Measurements from ENCODE around the gene COMT.

Gene COMT

GRCh38 chr22:19988965-19989724, 47.6 kb downstream of the COMT start:
- DNase-seq (ENCODE audit: low read depth) = no peak
- no peak overlapping the region for H3K4me3 ChIP-seq (ENCODE audit: low read depth, low read length)

- no peak for DNase-seq (ENCODE audit: low read depth)
- H3K4me3 ChIP-seq (ENCODE audit: low read depth, low read length) = no peak overlapping the region
Measured at GRCh38 chr22:19989725-19990067, 48.1 kb downstream of the COMT start.

GRCh38 chr22:19990188-19990587, 48.6 kb downstream of the COMT start:
- no peak for DNase-seq (ENCODE audit: low read depth)
- H3K4me3 ChIP-seq (ENCODE audit: low read depth, low read length) = no peak overlapping the region

- H3K4me3 ChIP-seq (ENCODE audit: low read depth, low read length) = no peak overlapping the region
- no peak for DNase-seq (ENCODE audit: low read depth)
Measured at GRCh38 chr22:19990609-19991394, 49.2 kb downstream of the COMT start.

- DNase-seq (ENCODE audit: low read depth) = no peak
- H3K4me3 ChIP-seq (ENCODE audit: low read depth, low read length) = no peak overlapping the region
Measured at GRCh38 chr22:19991395-19991644, 49.7 kb downstream of the COMT start.

GRCh38 chr22:19991645-19992451, 50.3 kb downstream of the COMT start:
- DNase-seq (ENCODE audit: low read depth) = no peak
- H3K4me3 ChIP-seq (ENCODE audit: low read depth, low read length) = no peak overlapping the region

GRCh38 chr22:19992481-19992911, 50.9 kb downstream of the COMT start:
- no peak for DNase-seq (ENCODE audit: low read depth)
- no peak overlapping the region for H3K4me3 ChIP-seq (ENCODE audit: low read depth, low read length)

GRCh38 chr22:19992921-19993355, 51.4 kb downstream of the COMT start:
- DNase-seq (ENCODE audit: low read depth) = no peak
- H3K4me3 ChIP-seq (ENCODE audit: low read depth, low read length) = no peak overlapping the region

- no peak for DNase-seq (ENCODE audit: low read depth)
- no peak overlapping the region for H3K4me3 ChIP-seq (ENCODE audit: low read depth, low read length)
Measured at GRCh38 chr22:19993926-19994325, 52.4 kb downstream of the COMT start.

GRCh38 chr22:19994851-19995610, 53.5 kb downstream of the COMT start:
- DNase-seq (ENCODE audit: low read depth) = no peak
- no peak overlapping the region for H3K4me3 ChIP-seq (ENCODE audit: low read depth, low read length)

GRCh38 chr22:19995611-19996339, 54.2 kb downstream of the COMT start:
- DNase-seq (ENCODE audit: low read depth) = no peak
- H3K4me3 ChIP-seq (ENCODE audit: low read depth, low read length) = no peak overlapping the region

- no peak for DNase-seq (ENCODE audit: low read depth)
- no peak overlapping the region for H3K4me3 ChIP-seq (ENCODE audit: low read depth, low read length)
Measured at GRCh38 chr22:19996694-19997384, 55.3 kb downstream of the COMT start.

GRCh38 chr22:19997561-19998231, 56.1 kb downstream of the COMT start:
- no peak overlapping the region for H3K4me3 ChIP-seq (ENCODE audit: low read depth, low read length)
- no peak for DNase-seq (ENCODE audit: low read depth)

GRCh38 chr22:19998232-19998951, 56.8 kb downstream of the COMT start:
- no peak overlapping the region for H3K4me3 ChIP-seq (ENCODE audit: low read depth, low read length)
- DNase-seq (ENCODE audit: low read depth) = no peak

- no peak overlapping the region for H3K4me3 ChIP-seq (ENCODE audit: low read depth, low read length)
- no peak for DNase-seq (ENCODE audit: low read depth)
Measured at GRCh38 chr22:19998991-19999820, 57.6 kb downstream of the COMT start.

- no peak overlapping the region for H3K4me3 ChIP-seq (ENCODE audit: low read depth, low read length)
- DNase-seq (ENCODE audit: low read depth) = no peak
Measured at GRCh38 chr22:20000246-20001081, 58.9 kb downstream of the COMT start.
